Thyroid gland (tissue), 4 donors: ENCODE measurements around the gene CAPN5.

Experiments used
- POLR2A ChIP-seq, 2 donors: fragments of 450-650 bp; IDR thresholded peaks; one replicate each; pipeline ENCODE4 v1.6.1; 2017; ENCODE audit warnings: antibody characterized with exemption in 2 of 2, mild to moderate bottlenecking in 2 of 2, moderate library complexity in 1 of 2
- TF ChIP-seq, protein P1 (sequence below), 6 experiments: fragments of 200-600 bp in 3 of 6; fragments of 450-650 bp in 3 of 6; sonication (generic) in 3 of 6; IDR thresholded peaks; one replicate each; pipeline ENCODE4 v1.5.1; 2016 to 2019; ENCODE audit warnings: antibody characterized with exemption in 6 of 6, mild to moderate bottlenecking in 2 of 6, inconsistent platforms in 1 of 6, moderate library complexity in 1 of 6

GRCh38 chr11:77029829-77030228 lies 36.9 kb upstream of the CAPN5 start:
- TF ChIP-seq, protein P1, sequence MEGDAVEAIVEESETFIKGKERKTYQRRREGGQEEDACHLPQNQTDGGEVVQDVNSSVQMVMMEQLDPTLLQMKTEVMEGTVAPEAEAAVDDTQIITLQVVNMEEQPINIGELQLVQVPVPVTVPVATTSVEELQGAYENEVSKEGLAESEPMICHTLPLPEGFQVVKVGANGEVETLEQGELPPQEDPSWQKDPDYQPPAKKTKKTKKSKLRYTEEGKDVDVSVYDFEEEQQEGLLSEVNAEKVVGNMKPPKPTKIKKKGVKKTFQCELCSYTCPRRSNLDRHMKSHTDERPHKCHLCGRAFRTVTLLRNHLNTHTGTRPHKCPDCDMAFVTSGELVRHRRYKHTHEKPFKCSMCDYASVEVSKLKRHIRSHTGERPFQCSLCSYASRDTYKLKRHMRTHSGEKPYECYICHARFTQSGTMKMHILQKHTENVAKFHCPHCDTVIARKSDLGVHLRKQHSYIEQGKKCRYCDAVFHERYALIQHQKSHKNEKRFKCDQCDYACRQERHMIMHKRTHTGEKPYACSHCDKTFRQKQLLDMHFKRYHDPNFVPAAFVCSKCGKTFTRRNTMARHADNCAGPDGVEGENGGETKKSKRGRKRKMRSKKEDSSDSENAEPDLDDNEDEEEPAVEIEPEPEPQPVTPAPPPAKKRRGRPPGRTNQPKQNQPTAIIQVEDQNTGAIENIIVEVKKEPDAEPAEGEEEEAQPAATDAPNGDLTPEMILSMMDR (IDR thresholded peaks at IDR 0.05) = no peak
- TF ChIP-seq POLR2A (IDR thresholded peaks at IDR 0.05) = no peak
